DMS79 (cell line): ENCODE data around the gene TASOR.
"Not testable (repeated sequence)": the region's sequence is repeated elsewhere in the genome, so short reads cannot be mapped to it uniquely, and the experiment has no call there.

ENCODE experiments used
- DNase-seq: peaks from one replicate; lab custom pipeline; 2025; lab: John Stamatoyannopoulos, UW

TASOR gene

GRCh38 chr3:56683122-56683817 lies at the start of gene TASOR:
TASOR (minus strand) TSS chr3:56683265; CDS start chr3:56683006, 259 bp downstream.
- peak; percentile 9 for DNase-seq

GRCh38 chr3:56732109-56732508 lies 49.0 kb upstream of the TASOR start:
- no peak for DNase-seq

GRCh38 chr3:56725175-56725574 lies 42.1 kb upstream of the TASOR start:
- no peak for DNase-seq

- DNase-seq: no peak
These were observed 41.6 kb upstream of the TASOR start for GRCh38 chr3:56724676-56725075.

- no peak for DNase-seq
These were observed 37.8 kb upstream of the TASOR start for GRCh38 chr3:56720849-56721248.

- DNase-seq: not testable (repeated sequence)
These were observed 35.7 kb upstream of the TASOR start for GRCh38 chr3:56718809-56719208.

- DNase-seq: no peak
These were observed 28.3 kb upstream of the TASOR start for GRCh38 chr3:56711344-56711743.

GRCh38 chr3:56707412-56707811 lies 24.3 kb upstream of the TASOR start:
- not testable (repeated sequence) for DNase-seq

GRCh38 chr3:56706629-56707028 lies 23.6 kb upstream of the TASOR start:
- DNase-seq: no peak

- no peak for DNase-seq
These were observed 21.6 kb upstream of the TASOR start for GRCh38 chr3:56704706-56705105.

GRCh38 chr3:56702490-56703315 lies 19.6 kb upstream of the TASOR start:
- DNase-seq: no peak

GRCh38 chr3:56700151-56700550 lies 17.1 kb upstream of the TASOR start:
- DNase-seq: no peak

GRCh38 chr3:56694867-56695683 lies 12.0 kb upstream of the TASOR start:
- DNase-seq: no peak

- no peak for DNase-seq
These were observed 10.7 kb upstream of the TASOR start for GRCh38 chr3:56693750-56694149.

GRCh38 chr3:56692520-56693433 lies 9.7 kb upstream of the TASOR start:
- not testable (repeated sequence) for DNase-seq

- not testable (repeated sequence) for DNase-seq
These were observed 8.9 kb upstream of the TASOR start for GRCh38 chr3:56692001-56692365.

- DNase-seq: no peak
These were observed 8.3 kb upstream of the TASOR start for GRCh38 chr3:56691165-56692000.

- DNase-seq: no peak
These were observed 6.2 kb upstream of the TASOR start for GRCh38 chr3:56689303-56689702.

- no peak for DNase-seq
These were observed 5.1 kb upstream of the TASOR start for GRCh38 chr3:56688191-56688590.

- no peak for DNase-seq
These were observed 964 bp upstream of the TASOR start for GRCh38 chr3:56684029-56684428.
